Non-pigmented ciliary epithelial cell (primary cell): ENCODE results near the gene C9orf78.

Source experiments
- DNase-seq: peaks from one replicate; pipeline ENCODE4 v3.0.0-alpha.2; 2010; ENCODE audit warnings: low read depth

Gene C9orf78

GRCh38 chr9:129867136-129868022 is 32.3 kb upstream of the C9orf78 start:
- DNase-seq: no peak

- DNase-seq: no peak
Measured at GRCh38 chr9:129866394-129867135, 31.5 kb upstream of the C9orf78 start.

- DNase-seq: no peak
Measured at GRCh38 chr9:129865668-129866320, 30.7 kb upstream of the C9orf78 start.

DNA sequence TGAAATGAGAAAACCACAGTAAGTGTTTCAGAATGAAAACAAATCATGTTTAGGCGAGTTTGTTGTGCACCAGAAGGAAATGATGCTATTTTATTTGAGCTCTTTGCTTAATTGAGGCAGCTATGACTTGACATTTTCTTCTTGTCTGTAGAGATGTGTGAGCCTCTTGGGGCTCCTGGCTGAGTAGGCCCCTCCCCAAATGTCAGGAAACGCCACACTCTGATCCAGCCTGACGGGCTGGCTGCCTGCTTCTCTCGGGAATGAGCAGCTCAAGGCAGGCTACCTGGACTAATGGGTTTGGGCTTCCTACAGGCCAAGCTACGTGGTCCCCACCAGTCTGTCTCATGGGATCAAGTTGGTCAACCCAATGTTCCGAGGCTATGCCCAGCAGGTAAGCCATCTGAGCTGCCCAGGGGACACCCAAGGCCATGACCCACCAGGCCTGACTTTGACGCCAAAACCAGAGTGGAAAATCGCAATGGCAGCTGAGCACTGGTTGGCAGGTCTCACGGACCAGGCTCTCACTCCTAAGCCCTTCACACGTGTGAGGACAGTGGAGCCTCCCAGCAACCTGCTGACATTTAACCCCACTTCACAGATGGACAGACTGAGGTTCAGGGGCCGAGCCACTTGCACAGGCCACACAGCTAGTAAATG is 30.0 kb upstream of the C9orf78 start:
- DNase-seq: no peak

DNA sequence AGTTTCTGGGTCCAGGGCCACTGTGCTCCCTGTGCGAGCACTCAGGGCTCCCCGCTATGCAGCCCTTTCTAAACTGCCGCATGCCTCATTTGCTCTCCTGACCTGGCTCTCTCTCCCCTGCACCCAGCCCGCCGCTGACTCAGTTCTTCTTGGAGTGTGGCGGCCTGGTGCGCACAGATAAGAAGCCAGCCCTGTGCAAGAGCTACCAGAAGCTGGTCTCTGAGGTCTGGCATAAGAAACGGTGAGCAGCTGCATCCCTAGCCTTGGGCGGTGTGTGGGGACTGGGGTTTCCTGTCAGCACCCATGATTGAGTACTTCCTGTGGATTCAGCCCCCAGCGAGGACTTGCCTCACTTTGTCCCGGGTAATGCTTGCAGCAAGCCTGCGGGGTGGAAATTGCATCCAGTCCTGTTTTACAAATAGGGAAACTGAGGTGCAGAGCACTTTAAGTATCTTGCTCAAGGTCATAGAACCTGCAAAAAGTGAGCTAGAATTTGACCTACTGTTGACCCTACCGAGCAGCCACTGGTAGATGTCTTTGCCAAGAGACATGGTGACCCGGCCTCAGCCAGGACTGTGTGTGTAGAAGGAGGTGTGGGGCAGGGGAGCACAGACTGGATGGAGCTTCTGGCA is 28.1 kb upstream of the C9orf78 start:
- DNase-seq: no peak

GRCh38 chr9:129861447-129861827 is 26.4 kb upstream of the C9orf78 start:
- no peak for DNase-seq

DNA sequence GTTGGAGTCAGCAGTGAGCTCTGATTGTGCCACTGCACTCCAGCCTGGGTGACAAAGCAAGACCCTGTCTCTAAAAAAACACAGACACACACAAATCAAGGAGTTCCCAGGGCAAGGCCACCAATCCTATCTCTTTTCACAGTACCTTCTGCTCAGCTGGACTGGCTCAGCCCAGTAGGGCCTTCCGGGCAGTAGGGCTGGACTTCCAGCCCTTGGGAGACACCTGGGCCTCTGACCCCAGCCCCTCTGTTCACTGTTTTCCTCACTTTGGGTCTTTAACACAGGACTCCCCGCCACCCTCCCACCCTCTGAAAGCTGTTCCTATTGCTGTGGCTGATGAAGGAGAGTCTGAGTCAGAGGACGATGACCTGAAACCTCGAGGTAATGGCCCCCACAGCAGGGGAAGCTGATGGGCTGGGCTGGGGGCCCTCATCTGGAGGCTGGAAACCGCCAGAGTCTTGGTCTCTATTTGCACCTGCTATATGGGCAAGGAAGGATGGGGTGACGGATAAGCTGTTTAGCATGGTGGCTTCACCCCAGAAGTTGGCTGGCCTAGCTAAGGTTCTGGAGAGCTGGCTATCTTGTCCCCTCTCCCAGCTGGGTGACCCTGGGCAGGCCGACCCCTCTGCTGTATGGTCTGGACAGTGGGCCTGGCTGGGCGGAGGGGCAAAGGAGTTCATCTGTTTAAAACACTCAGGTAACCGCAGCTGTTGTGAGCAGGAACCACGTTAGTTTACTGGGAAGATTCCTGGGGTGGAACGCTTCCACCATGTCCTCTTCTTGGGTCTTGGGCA is 25.8 kb upstream of the C9orf78 start:
- DNase-seq: no peak

- DNase-seq: no peak
Measured at GRCh38 chr9:129858167-129858962, 23.3 kb upstream of the C9orf78 start.

DNA sequence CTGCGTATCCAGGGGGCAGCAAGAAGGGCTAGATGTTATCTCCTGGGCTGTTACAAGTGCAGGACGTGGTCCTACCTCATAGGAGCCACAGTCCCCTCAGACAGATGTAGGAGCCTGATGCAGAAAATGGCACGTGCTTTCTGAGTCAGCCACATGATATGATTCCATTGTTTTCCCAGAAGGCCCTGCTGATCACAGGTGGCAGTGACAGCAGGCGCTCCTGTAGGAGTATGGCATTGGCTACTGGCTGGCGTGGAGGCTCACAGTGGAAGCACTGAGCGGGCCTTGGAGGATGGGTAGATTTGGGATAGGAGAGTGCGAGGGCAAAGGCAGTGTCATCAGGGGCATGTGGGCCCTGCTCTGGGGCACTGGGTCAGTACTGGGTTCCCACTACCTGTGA is 22.1 kb upstream of the C9orf78 start:
- no peak for DNase-seq

GRCh38 chr9:129854588-129855110 is 19.6 kb upstream of the C9orf78 start:
- no peak for DNase-seq

DNA sequence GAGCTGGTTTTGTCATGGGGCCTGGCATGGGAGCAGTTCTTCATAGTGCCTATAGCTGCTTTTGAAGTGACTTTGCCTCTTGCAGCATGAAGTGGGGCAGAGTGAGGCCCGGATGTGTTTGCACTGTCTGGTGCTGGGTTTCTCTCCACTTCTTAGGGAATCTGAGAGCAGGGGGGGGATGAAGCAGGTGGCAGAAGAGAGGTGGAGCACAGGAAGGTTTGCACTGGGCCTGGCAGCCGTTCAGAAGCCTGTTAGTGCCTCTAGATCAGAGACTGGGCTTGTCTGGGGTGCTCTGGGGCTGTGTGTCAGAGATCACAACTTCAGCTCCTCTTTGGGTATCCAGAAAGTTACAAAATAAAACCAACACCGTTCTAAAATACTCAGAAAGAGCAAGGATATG is 18.5 kb upstream of the C9orf78 start:
- no peak for DNase-seq

- DNase-seq: no peak
Measured at GRCh38 chr9:129852579-129852978, 17.5 kb upstream of the C9orf78 start.

DNA sequence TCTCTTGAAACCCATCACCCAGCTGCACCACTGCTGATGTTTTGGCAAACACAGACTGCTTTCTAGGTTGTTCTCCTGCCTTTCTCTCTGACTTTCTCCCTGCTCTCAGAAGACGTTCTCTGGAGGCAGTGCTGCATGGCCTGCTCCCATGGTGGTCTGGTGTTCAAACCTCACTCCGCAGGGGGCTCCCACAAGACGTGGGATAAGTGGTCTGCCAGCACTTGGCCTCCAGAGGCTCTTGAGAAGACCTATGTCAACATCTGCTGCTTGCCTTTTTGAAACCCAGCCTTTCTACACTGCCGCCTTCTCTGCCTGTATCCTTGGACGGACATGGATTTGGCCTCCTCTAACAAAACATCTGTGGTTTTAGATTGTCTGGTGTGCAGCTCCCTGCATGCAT is 16.7 kb upstream of the C9orf78 start:
- DNase-seq: no peak

GRCh38 chr9:129850821-129851550 is 15.9 kb upstream of the C9orf78 start:
- no peak for DNase-seq

DNA sequence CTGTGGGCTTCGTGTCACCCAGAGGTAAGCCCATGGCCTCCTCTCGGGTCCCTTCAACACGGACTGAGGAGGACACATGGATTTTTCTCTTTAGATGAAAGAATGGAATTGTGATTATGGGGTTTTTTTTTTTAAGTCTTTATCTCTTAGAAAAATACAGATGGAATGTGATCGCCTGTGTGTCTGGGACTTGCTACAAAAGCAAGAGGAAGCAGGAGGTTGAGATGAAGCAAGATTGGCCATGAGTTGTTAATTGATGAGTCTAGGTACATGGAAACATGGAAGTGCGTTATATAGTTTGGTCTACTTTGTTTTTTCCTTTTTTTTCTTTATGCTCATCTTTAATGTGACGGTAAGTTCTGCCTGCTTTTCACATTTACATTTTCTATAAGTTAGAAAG is 14.8 kb upstream of the C9orf78 start:
- peak; percentile 31 for DNase-seq

DNA sequence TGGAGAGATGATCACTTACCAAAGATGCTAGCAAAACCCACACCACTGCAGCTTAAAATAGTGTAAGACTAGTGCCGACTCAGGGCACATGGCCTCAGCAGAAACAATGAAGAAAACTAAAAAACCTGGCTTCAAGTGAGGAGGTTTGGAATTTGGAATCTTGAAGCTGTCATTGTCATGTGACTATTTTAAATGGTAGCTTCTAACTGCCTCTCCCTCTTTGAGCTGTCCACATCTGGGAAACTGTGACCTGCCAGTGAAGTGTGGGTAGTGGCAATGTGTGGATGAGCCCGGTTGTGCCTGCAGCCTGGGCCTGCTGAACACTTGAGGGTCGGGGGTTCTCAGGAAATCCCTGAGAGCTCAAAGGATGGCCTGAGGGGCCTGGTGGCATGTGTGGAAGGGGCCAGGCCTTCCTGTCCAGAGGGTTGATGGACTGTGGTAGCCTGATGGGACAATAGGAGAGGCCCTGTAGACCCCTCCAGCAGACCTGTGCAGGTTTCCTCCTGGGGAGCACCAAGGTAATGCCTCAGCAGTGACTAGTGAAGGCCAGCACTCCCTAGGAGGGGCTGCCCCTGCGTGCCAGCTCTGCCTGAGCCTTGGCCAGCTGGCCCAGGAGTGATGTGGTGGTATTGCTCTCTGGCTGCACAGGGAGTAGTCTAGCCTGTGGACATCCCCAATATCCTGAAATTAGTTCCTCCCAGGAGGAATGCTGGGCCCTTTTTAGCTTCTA is 13.8 kb upstream of the C9orf78 start:
- DNase-seq: no peak

- no peak for DNase-seq
Measured at GRCh38 chr9:129845373-129845772, 10.3 kb upstream of the C9orf78 start.

DNA sequence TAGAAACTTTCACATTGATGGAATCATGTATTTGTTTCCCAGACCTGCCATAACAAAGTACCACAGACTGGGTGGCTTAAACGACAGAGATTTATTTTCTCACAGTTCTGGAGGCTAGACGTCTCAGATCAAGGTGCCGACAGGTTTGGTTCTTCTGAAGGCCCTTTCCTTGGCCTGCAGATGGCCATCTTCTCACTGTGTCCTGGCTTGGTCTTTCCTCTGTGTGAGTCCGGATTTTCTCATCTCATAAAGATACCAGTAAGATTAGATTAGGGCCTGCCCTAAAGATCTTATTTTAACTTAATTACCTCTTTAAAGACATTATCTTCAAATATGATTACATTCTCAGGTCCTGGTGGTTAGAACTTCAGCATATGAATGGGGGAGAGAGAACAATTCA is 6.0 kb upstream of the C9orf78 start:
- no peak for DNase-seq

GRCh38 chr9:129840034-129840433 is 5.0 kb upstream of the C9orf78 start:
- DNase-seq: no peak
